ENCODE results near the gene CEACAM5. TPM values are rescaled to one million over a fixed set of nuclear protein-coding genes. Genes with fewer than 3 reads are reported as not detected.

The CEACAM5 gene
- total RNA-seq, 1 donor = not detected

DNA sequence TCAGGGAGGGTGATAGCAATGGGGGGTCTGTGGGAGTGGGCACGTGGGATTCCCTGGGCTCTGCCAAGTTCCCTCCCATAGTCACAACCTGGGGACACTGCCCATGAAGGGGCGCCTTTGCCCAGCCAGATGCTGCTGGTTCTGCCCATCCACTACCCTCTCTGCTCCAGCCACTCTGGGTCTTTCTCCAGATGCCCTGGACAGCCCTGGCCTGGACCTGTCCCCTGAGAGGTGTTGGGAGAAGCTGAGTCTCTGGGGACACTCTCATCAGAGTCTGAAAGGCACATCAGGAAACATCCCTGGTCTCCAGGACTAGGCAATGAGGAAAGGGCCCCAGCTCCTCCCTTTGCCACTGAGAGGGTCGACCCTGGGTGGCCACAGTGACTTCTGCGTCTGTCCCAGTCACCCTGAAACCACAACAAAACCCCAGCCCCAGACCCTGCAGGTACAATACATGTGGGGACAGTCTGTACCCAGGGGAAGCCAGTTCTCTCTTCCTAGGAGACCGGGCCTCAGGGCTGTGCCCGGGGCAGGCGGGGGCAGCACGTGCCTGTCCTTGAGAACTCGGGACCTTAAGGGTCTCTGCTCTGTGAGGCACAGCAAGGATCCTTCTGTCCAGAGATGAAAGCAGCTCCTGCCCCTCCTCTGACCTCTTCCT is 11.1 kb upstream of the CEACAM5 start:
- TF ChIP-seq CTCF (IDR thresholded peaks at IDR 0.05; ENCODE audit: extremely low read depth, low read depth, low read length) = no peak
- Histone ChIP-seq H3K4me3 (ENCODE audit: insufficient read depth, low read length) (no peak overlapping the region), H4K20me1 (ENCODE audit: insufficient read depth, low read length) (no peaks in the 10 kb centered on the region), H3K79me2 (ENCODE audit: insufficient read depth, low read length) (no peaks in the 10 kb centered on the region), H3K27ac (ENCODE audit: low read depth, low read length) (no peak overlapping the region), H3K27me3 (ENCODE audit: insufficient read depth, low read length) (no peaks in the 10 kb centered on the region), H3K4me1 (ENCODE audit: insufficient read depth, low read length) (peaks cover 2% of the 10 kb centered on the region), H3K36me3 (ENCODE audit: insufficient read depth, low read length) (no peaks in the 10 kb centered on the region), H3K9me3 (ENCODE audit: low read depth, low read length) (no peaks in the 10 kb centered on the region), H2AFZ (ENCODE audit: low read length) (no peak overlapping the region), H3K4me2 (ENCODE audit: insufficient read depth, low read length) (no peak overlapping the region)
- no peak for DNase-seq (ENCODE audit: insufficient read length, low spot score, missing footprints)

DNA sequence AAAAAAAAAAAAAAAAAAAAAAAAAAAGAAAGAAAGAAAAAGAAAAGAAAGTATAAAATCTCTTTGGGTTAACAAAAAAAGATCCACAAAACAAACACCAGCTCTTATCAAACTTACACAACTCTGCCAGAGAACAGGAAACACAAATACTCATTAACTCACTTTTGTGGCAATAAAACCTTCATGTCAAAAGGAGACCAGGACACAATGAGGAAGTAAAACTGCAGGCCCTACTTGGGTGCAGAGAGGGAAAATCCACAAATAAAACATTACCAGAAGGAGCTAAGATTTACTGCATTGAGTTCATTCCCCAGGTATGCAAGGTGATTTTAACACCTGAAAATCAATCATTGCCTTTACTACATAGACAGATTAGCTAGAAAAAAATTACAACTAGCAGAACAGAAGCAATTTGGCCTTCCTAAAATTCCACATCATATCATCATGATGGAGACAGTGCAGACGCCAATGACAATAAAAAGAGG is 9.6 kb upstream of the CEACAM5 start:
- Histone ChIP-seq H3K4me3 (ENCODE audit: insufficient read depth, low read length) (no peak overlapping the region), H3K27me3 (ENCODE audit: insufficient read depth, low read length) (no peaks in the 10 kb centered on the region), H4K20me1 (ENCODE audit: insufficient read depth, low read length) (no peaks in the 10 kb centered on the region), H3K4me2 (ENCODE audit: insufficient read depth, low read length) (no peak overlapping the region), H3K9me3 (ENCODE audit: low read depth, low read length) (no peaks in the 10 kb centered on the region), H2AFZ (ENCODE audit: low read length) (no peak overlapping the region), H3K4me1 (ENCODE audit: insufficient read depth, low read length) (peaks cover 5% of the 10 kb centered on the region), H3K36me3 (ENCODE audit: insufficient read depth, low read length) (no peaks in the 10 kb centered on the region), H3K79me2 (ENCODE audit: insufficient read depth, low read length) (no peaks in the 10 kb centered on the region), H3K27ac (ENCODE audit: low read depth, low read length) (no peak overlapping the region)
- DNase-seq (ENCODE audit: insufficient read length, low spot score, missing footprints) = no peak
- TF ChIP-seq CTCF (IDR thresholded peaks at IDR 0.05; ENCODE audit: extremely low read depth, low read depth, low read length) = no peak

DNA sequence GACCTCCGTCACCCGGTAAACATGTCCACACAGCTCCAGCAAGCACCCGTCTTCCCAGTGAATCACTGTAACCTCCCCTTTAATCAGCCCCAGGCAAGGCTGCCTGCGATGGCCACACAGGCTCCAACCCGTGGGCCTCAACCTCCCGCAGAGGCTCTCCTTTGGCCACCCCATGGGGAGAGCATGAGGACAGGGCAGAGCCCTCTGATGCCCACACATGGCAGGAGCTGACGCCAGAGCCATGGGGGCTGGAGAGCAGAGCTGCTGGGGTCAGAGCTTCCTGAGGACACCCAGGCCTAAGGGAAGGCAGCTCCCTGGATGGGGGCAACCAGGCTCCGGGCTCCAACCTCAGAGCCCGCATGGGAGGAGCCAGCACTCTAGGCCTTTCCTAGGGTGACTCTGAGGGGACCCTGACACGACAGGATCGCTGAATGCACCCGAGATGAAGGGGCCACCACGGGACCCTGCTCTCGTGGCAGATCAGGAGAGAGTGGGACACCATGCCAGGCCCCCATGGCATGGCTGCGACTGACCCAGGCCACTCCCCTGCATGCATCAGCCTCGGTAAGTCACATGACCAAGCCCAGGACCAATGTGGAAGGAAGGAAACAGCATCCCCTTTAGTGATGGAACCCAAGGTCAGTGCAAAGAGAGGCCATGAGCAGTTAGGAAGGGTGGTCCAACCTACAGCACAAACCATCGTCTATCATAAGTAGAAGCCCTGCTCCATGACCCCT is 9.0 kb upstream of the CEACAM5 start:
- Histone ChIP-seq H3K4me2 (ENCODE audit: insufficient read depth, low read length) (no peak overlapping the region), H3K27me3 (ENCODE audit: insufficient read depth, low read length) (no peaks in the 10 kb centered on the region), H3K4me1 (ENCODE audit: insufficient read depth, low read length) (peaks cover 5% of the 10 kb centered on the region), H4K20me1 (ENCODE audit: insufficient read depth, low read length) (no peaks in the 10 kb centered on the region), H3K79me2 (ENCODE audit: insufficient read depth, low read length) (no peaks in the 10 kb centered on the region), H2AFZ (ENCODE audit: low read length) (no peak overlapping the region), H3K27ac (ENCODE audit: low read depth, low read length) (no peak overlapping the region), H3K4me3 (ENCODE audit: insufficient read depth, low read length) (no peak overlapping the region), H3K9me3 (ENCODE audit: low read depth, low read length) (no peaks in the 10 kb centered on the region), H3K36me3 (ENCODE audit: insufficient read depth, low read length) (no peaks in the 10 kb centered on the region)
- TF ChIP-seq CTCF (IDR thresholded peaks at IDR 0.05; ENCODE audit: extremely low read depth, low read depth, low read length) = no peak
- no peak for DNase-seq (ENCODE audit: insufficient read length, low spot score, missing footprints)

GRCh38 chr19:41699968-41700323 is 8.5 kb upstream of the CEACAM5 start:
- Histone ChIP-seq H3K9me3 (ENCODE audit: low read depth, low read length) (no peaks in the 10 kb centered on the region), H3K4me2 (ENCODE audit: insufficient read depth, low read length) (no peak overlapping the region), H3K79me2 (ENCODE audit: insufficient read depth, low read length) (no peaks in the 10 kb centered on the region), H3K27me3 (ENCODE audit: insufficient read depth, low read length) (no peaks in the 10 kb centered on the region), H3K4me1 (ENCODE audit: insufficient read depth, low read length) (peaks cover 5% of the 10 kb centered on the region), H3K27ac (ENCODE audit: low read depth, low read length) (no peak overlapping the region), H3K4me3 (ENCODE audit: insufficient read depth, low read length) (no peak overlapping the region), H3K36me3 (ENCODE audit: insufficient read depth, low read length) (no peaks in the 10 kb centered on the region), H2AFZ (ENCODE audit: low read length) (no peak overlapping the region), H4K20me1 (ENCODE audit: insufficient read depth, low read length) (no peaks in the 10 kb centered on the region)
- no peak for TF ChIP-seq CTCF (IDR thresholded peaks at IDR 0.05; ENCODE audit: extremely low read depth, low read depth, low read length)
- no peak for DNase-seq (ENCODE audit: insufficient read length, low spot score, missing footprints)

Data from osteoblast (primary cell).